GM19397 (cell line): Measurements from ENCODE around the gene ZNF511.
"Not testable (repeated sequence)": the region's sequence is repeated elsewhere in the genome, so short reads cannot be mapped to it uniquely, and the experiment has no call there.

ENCODE experiments used
- ATAC-seq: cut with Tn5 transposase; IDR thresholded peaks from one replicate; pipeline ENCODE4 v1.9.1; 2021; ENCODE audit warnings: mild to moderate bottlenecking, moderate library complexity; ENCODE audit not compliant: unreplicated experiment

ZNF511 gene

GRCh38 chr10:133313192-133313591 is 4.5 kb downstream of the ZNF511 start:
- ATAC-seq, result no peak

- no peak for ATAC-seq
These were observed 6.2 kb downstream of the ZNF511 start for GRCh38 chr10:133314911-133315310.

GRCh38 chr10:133315847-133316246 is 7.1 kb downstream of the ZNF511 start:
- no peak for ATAC-seq

- no peak for ATAC-seq
These were observed 7.6 kb downstream of the ZNF511 start for GRCh38 chr10:133316266-133316665.

GRCh38 chr10:133316732-133317131 is 8.0 kb downstream of the ZNF511 start:
- ATAC-seq, result no peak

- peak; percentile 69 for ATAC-seq
These were observed 9.9 kb downstream of the ZNF511 start for GRCh38 chr10:133318494-133319127.

GRCh38 chr10:133320852-133321422 is 12.2 kb downstream of the ZNF511 start:
- not testable (repeated sequence) for ATAC-seq

- not testable (repeated sequence) for ATAC-seq
These were observed 13.5 kb downstream of the ZNF511 start for GRCh38 chr10:133322064-133322709.

- ATAC-seq, result no peak
These were observed 15.6 kb downstream of the ZNF511 start for GRCh38 chr10:133324198-133324792.

- no peak for ATAC-seq
These were observed 16.1 kb downstream of the ZNF511 start for GRCh38 chr10:133324857-133325260.

- no peak for ATAC-seq
These were observed 16.9 kb downstream of the ZNF511 start for GRCh38 chr10:133325440-133326222.

GRCh38 chr10:133326223-133326551 is 17.5 kb downstream of the ZNF511 start:
- no peak for ATAC-seq

GRCh38 chr10:133326745-133327650 is 18.3 kb downstream of the ZNF511 start:
- no peak for ATAC-seq

- ATAC-seq, result no peak
These were observed 19.1 kb downstream of the ZNF511 start for GRCh38 chr10:133327651-133328357.

GRCh38 chr10:133328358-133329343 is 19.9 kb downstream of the ZNF511 start:
- ATAC-seq, result no peak

- peak; percentile 82 for ATAC-seq
These were observed 20.9 kb downstream of the ZNF511 start for GRCh38 chr10:133329491-133330202.

- ATAC-seq, result no peak
These were observed 24.4 kb downstream of the ZNF511 start for GRCh38 chr10:133332936-133333699.
